Lower leg skin (tissue), 4 donors: ENCODE results near the gene ERICH4. TPM values are rescaled to one million over a fixed set of nuclear protein-coding genes. Genes with fewer than 3 reads are reported as not detected.

Experiments used
- DNase-seq, 2 donors: peaks; one replicate each; pipeline ENCODE4 v3.0.0-alpha.2; 2019; ENCODE audit warnings: low spot score in 2 of 2
- H3K4me3 ChIP-seq: fragments of 200-600 bp; sonication (generic); 2 replicates; pipeline ENCODE4 v1.5.1; 2017; ENCODE audit warnings: mild to moderate bottlenecking, low read depth; ENCODE audit not compliant: poor library complexity, severe bottlenecking
- POLR2A ChIP-seq, 2 donors: fragments of 450-650 bp; IDR thresholded peaks; one replicate each; pipeline ENCODE4 v1.6.1; 2016 to 2017; ENCODE audit warnings: antibody characterized with exemption in 2 of 2, mild to moderate bottlenecking in 1 of 2, moderate library complexity in 1 of 2
- WGBS, 2 donors: methylation state at CpG; one replicate each; pipeline ENCODE4 v1.1.5; 2018; 5-methylcytosine and 5-hydroxymethylcytosine counted together
- intact Hi-C: fragments of 100-400 bp; cut with DNase I; formaldehyde crosslinking; loops from one replicate; pipeline ENCODE4 v1.15.0; 2023; ENCODE audit warnings: low total_unique reads
- total RNA-seq, 4 donors: library from RNA; depleted of rRNA; stranded (reverse); fragments of >200 nt; gene quantifications; one replicate each; pipeline ENCODE4 v1.1.0, GENCODE V29; 2016
- TF ChIP-seq, protein P1 (sequence below), 3 donors: fragments of 450-650 bp; IDR thresholded peaks; one replicate each; pipeline ENCODE4 v1.5.1; 2016; ENCODE audit warnings: antibody characterized with exemption in 3 of 3, mild to moderate bottlenecking in 3 of 3, moderate library complexity in 2 of 3

The ERICH4 gene
- total RNA-seq, 4 donors from 2014 or later, result not detected

DNA sequence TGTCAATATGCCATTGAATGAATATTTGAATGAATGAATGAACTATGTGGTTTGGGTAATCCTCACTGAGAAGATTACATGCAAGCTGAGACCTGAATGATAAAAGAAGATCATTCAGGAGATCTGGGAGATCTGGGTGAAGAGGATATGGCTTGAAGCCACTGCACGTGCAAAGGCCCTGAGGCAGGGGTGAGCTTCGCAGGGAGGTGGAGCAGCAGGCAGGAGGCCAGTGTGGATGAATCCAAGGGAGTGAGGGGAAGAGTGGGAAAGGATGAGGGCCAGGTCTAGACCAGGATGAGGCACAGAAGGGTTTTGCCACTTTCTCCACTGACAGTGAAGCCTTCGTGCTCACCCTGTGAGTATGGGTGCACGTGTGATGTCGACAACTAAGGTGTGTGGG lies 49.9 kb downstream of the ERICH4 start:
- 76 to 85% methylated on average over 5 of the region's 5 CpGs for WGBS, 2 donors
- H3K4me3 ChIP-seq, result no peak overlapping the region
- intact Hi-C loops, result no loop called here
- TF ChIP-seq, protein P1, sequence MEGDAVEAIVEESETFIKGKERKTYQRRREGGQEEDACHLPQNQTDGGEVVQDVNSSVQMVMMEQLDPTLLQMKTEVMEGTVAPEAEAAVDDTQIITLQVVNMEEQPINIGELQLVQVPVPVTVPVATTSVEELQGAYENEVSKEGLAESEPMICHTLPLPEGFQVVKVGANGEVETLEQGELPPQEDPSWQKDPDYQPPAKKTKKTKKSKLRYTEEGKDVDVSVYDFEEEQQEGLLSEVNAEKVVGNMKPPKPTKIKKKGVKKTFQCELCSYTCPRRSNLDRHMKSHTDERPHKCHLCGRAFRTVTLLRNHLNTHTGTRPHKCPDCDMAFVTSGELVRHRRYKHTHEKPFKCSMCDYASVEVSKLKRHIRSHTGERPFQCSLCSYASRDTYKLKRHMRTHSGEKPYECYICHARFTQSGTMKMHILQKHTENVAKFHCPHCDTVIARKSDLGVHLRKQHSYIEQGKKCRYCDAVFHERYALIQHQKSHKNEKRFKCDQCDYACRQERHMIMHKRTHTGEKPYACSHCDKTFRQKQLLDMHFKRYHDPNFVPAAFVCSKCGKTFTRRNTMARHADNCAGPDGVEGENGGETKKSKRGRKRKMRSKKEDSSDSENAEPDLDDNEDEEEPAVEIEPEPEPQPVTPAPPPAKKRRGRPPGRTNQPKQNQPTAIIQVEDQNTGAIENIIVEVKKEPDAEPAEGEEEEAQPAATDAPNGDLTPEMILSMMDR (IDR thresholded peaks at IDR 0.05), result no peak
- no peak for TF ChIP-seq POLR2A (IDR thresholded peaks at IDR 0.05)
- DNase-seq, result no peak

Other genes starting within 250 kb of the ERICH4 start
- gene CYP2S1, start 249.9 kb upstream of the ERICH4 start, total RNA-seq, result 1 to 10 TPM in 3 of 4 donors, under 1 TPM in 1; 0.49 to 3.8 (median 1.9) TPM
- 10 to 100 TPM; 17.3 to 86.2 (median 56.7) TPM for gene AXL, start 223.9 kb upstream of the ERICH4 start, total RNA-seq
- 100 to 1,000 TPM; 130 to 196 (median 152) TPM for gene HNRNPUL1, start 178.8 kb upstream of the ERICH4 start, total RNA-seq
- 10 to 100 TPM; 11.6 to 19.6 (median 13.7) TPM for gene CCDC97, start 133.0 kb upstream of the ERICH4 start, total RNA-seq
- gene TGFB1, start 89.2 kb upstream of the ERICH4 start, total RNA-seq, result 10 to 100 TPM; 11.4 to 26.9 (median 22.2) TPM
- gene B9D2, start 79.0 kb upstream of the ERICH4 start, total RNA-seq, result 1 to 10 TPM; 1.7 to 3.7 (median 2.5) TPM
- gene TMEM91, start 66.6 kb upstream of the ERICH4 start, total RNA-seq, result 100 to 1,000 TPM in 1 of 4 donors, 10 to 100 TPM in 3; 25.4 to 115 (median 54.9) TPM
- gene EXOSC5, start 45.8 kb upstream of the ERICH4 start, total RNA-seq, result 10 to 100 TPM; 28.6 to 34.5 (median 28.9) TPM
- 100 to 1,000 TPM in 1 of 4 donors, 10 to 100 TPM in 3; 64.3 to 116 (median 70.1) TPM for gene BCKDHA, start 45.3 kb upstream of the ERICH4 start, total RNA-seq
- gene B3GNT8, start 15.8 kb upstream of the ERICH4 start, total RNA-seq, result 10 to 100 TPM in 3 of 4 donors, 1 to 10 TPM in 1; 9.2 to 33.3 (median 16.7) TPM
- 10 to 100 TPM; 34.8 to 49.8 (median 35.7) TPM for gene DMAC2, start 3.2 kb upstream of the ERICH4 start, total RNA-seq
- gene CEACAM21, start 133.0 kb downstream of the ERICH4 start, total RNA-seq, result under 1 TPM in 1 of 4 donors, not detected in 3; 0.75 TPM
- gene CEACAM4, start 183.9 kb downstream of the ERICH4 start, total RNA-seq, result under 1 TPM in 2 of 4 donors, not detected in 2; 0.84 to 0.88 TPM
- 1 to 10 TPM; 3.7 to 7.8 (median 5.0) TPM for gene CEACAM7, start 245.1 kb downstream of the ERICH4 start, total RNA-seq